SK-N-DZ (cell line): ENCODE results near the gene VENTX.
"Not testable (repeated sequence)": the region's sequence is repeated elsewhere in the genome, so short reads cannot be mapped to it uniquely, and the experiment has no call there.

Source experiments
- DNase-seq: peaks from one replicate; pipeline ENCODE4 v3.0.0-alpha.2; 2015; ENCODE audit warnings: low spot score

VENTX gene

GRCh38 chr10:133214468-133215410 is 22.9 kb upstream of the VENTX start:
- DNase-seq = no peak

GRCh38 chr10:133215586-133215985 is 22.1 kb upstream of the VENTX start:
- DNase-seq = no peak

GRCh38 chr10:133216776-133217175 is 20.9 kb upstream of the VENTX start:
- no peak for DNase-seq

- no peak for DNase-seq
Measured at GRCh38 chr10:133217800-133218589, 19.7 kb upstream of the VENTX start.

GRCh38 chr10:133218891-133219290 is 18.8 kb upstream of the VENTX start:
- no peak for DNase-seq

GRCh38 chr10:133219782-133220181 is 17.9 kb upstream of the VENTX start:
- no peak for DNase-seq

GRCh38 chr10:133221331-133221730 is 16.3 kb upstream of the VENTX start:
- no peak for DNase-seq

GRCh38 chr10:133221756-133222155 is 15.9 kb upstream of the VENTX start:
- not testable (repeated sequence) for DNase-seq

GRCh38 chr10:133224076-133224475 is 13.6 kb upstream of the VENTX start:
- DNase-seq = no peak

GRCh38 chr10:133224756-133225372 is 12.8 kb upstream of the VENTX start:
- DNase-seq = no peak

- DNase-seq = no peak
Measured at GRCh38 chr10:133225707-133226191, 11.9 kb upstream of the VENTX start.

GRCh38 chr10:133226251-133226808 is 11.3 kb upstream of the VENTX start:
- DNase-seq = no peak

- DNase-seq = no peak
Measured at GRCh38 chr10:133227256-133227655, 10.4 kb upstream of the VENTX start.

GRCh38 chr10:133229265-133230043 is 8.2 kb upstream of the VENTX start:
- DNase-seq = no peak

GRCh38 chr10:133230044-133230361 is 7.7 kb upstream of the VENTX start, which contains the start of gene UTF1:
Gene UTF1 (plus strand): TSS chr10:133230217. CDS start chr10:133230289, 72 bp downstream.
- no peak for DNase-seq

- DNase-seq = no peak
Measured at GRCh38 chr10:133230387-133231195, 7.1 kb upstream of the VENTX start.

GRCh38 chr10:133231244-133231945 is 6.3 kb upstream of the VENTX start:
- no peak for DNase-seq

GRCh38 chr10:133231946-133232574 is 5.6 kb upstream of the VENTX start:
- no peak for DNase-seq

- DNase-seq = not testable (repeated sequence)
Measured at GRCh38 chr10:133234796-133235195, 2.9 kb upstream of the VENTX start.
